Measurements from ENCODE around the gene ACR.

DNA sequence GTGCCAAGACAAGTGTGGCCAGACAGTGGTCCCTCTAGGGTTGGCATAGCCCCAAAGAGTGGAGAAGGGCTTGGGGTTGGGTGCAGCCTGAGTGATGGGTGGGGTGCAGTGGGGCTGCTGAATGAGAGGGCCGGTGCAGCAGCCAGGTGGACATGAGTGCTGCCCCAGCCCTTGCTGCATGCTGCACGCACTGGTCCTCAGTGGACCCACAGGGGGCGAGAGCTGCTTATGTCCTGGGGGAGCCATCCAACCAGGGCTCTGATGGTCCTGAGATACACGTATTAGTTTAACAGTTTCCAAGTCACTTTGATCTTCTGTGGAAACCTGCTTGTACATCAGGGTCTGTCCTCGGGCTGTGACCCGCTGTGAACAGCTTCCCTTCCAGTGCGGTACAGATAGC is 23.9 kb upstream of the ACR start:
- TF ChIP-seq, protein P1, sequence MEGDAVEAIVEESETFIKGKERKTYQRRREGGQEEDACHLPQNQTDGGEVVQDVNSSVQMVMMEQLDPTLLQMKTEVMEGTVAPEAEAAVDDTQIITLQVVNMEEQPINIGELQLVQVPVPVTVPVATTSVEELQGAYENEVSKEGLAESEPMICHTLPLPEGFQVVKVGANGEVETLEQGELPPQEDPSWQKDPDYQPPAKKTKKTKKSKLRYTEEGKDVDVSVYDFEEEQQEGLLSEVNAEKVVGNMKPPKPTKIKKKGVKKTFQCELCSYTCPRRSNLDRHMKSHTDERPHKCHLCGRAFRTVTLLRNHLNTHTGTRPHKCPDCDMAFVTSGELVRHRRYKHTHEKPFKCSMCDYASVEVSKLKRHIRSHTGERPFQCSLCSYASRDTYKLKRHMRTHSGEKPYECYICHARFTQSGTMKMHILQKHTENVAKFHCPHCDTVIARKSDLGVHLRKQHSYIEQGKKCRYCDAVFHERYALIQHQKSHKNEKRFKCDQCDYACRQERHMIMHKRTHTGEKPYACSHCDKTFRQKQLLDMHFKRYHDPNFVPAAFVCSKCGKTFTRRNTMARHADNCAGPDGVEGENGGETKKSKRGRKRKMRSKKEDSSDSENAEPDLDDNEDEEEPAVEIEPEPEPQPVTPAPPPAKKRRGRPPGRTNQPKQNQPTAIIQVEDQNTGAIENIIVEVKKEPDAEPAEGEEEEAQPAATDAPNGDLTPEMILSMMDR (IDR thresholded peaks at IDR 0.05) = no peak
- TF ChIP-seq, protein P2, sequence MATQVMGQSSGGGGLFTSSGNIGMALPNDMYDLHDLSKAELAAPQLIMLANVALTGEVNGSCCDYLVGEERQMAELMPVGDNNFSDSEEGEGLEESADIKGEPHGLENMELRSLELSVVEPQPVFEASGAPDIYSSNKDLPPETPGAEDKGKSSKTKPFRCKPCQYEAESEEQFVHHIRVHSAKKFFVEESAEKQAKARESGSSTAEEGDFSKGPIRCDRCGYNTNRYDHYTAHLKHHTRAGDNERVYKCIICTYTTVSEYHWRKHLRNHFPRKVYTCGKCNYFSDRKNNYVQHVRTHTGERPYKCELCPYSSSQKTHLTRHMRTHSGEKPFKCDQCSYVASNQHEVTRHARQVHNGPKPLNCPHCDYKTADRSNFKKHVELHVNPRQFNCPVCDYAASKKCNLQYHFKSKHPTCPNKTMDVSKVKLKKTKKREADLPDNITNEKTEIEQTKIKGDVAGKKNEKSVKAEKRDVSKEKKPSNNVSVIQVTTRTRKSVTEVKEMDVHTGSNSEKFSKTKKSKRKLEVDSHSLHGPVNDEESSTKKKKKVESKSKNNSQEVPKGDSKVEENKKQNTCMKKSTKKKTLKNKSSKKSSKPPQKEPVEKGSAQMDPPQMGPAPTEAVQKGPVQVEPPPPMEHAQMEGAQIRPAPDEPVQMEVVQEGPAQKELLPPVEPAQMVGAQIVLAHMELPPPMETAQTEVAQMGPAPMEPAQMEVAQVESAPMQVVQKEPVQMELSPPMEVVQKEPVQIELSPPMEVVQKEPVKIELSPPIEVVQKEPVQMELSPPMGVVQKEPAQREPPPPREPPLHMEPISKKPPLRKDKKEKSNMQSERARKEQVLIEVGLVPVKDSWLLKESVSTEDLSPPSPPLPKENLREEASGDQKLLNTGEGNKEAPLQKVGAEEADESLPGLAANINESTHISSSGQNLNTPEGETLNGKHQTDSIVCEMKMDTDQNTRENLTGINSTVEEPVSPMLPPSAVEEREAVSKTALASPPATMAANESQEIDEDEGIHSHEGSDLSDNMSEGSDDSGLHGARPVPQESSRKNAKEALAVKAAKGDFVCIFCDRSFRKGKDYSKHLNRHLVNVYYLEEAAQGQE (IDR thresholded peaks at IDR 0.05; ENCODE audit: insufficient read depth in 1 of 2, low read depth in 2 of 2, low read length in 1 of 2) = no peak

Data from Panc1 (cell line).